GM12801 (cell line): ENCODE results near the gene PYY.

Experiments
- CTCF ChIP-seq: IDR thresholded peaks from one replicate; pipeline ENCODE4 v1.5.1; 2011; ENCODE audit warnings: control low read depth; ENCODE audit not compliant: insufficient read length; ENCODE audit errors: extremely low read depth

PYY gene

GRCh38 chr17:43914451-43914850 lies 39.3 kb downstream of the PYY start:
- TF ChIP-seq CTCF, result no peak

GRCh38 chr17:43913584-43913983 lies 40.2 kb downstream of the PYY start:
- no peak for TF ChIP-seq CTCF

GRCh38 chr17:43912635-43913304 lies 41.0 kb downstream of the PYY start:
- TF ChIP-seq CTCF, result no peak

- TF ChIP-seq CTCF, result no peak
These were observed 41.8 kb downstream of the PYY start for GRCh38 chr17:43911904-43912303.

- no peak for TF ChIP-seq CTCF
These were observed 44.1 kb downstream of the PYY start for GRCh38 chr17:43909537-43910231.

- no peak for TF ChIP-seq CTCF
These were observed 45.6 kb downstream of the PYY start for GRCh38 chr17:43907998-43908721.

- TF ChIP-seq CTCF, result no peak
These were observed 46.2 kb downstream of the PYY start, which contains the start of gene MPP2 for GRCh38 chr17:43907425-43907981. MPP2 (minus strand) TSS chr17:43907536; CDS start chr17:43904460, 3,076 bp downstream.
